Islet of Langerhans (tissue), 1 donor: ENCODE results near the gene RASSF3.
"Not testable (repeated sequence)": the region's sequence is repeated elsewhere in the genome, so short reads cannot be mapped to it uniquely, and the experiment has no call there.

ENCODE experiments used
- FAIRE-seq: peaks from one replicate; lab custom pipeline; 2011; peaks lifted over from hg19 to GRCh38; lab: Jason Lieb, UNC

RASSF3 gene

GRCh38 chr12:64610079-64610659, at the start of gene RASSF3:
Gene RASSF3 (plus strand): TSS chr12:64610495. CDS start chr12:64610633, 138 bp downstream.
- FAIRE-seq = no peak

GRCh38 chr12:64561302-64562136, 48.8 kb upstream of the RASSF3 start:
- no peak for FAIRE-seq

- FAIRE-seq = no peak
These were observed 44.2 kb upstream of the RASSF3 start for GRCh38 chr12:64566122-64566521.

GRCh38 chr12:64566831-64567517, 43.3 kb upstream of the RASSF3 start:
- FAIRE-seq = no peak

- no peak for FAIRE-seq
These were observed 42.7 kb upstream of the RASSF3 start for GRCh38 chr12:64567570-64567969.

GRCh38 chr12:64568298-64568697, 42.0 kb upstream of the RASSF3 start:
- FAIRE-seq = no peak

- no peak for FAIRE-seq
These were observed 40.2 kb upstream of the RASSF3 start for GRCh38 chr12:64569923-64570691.

- FAIRE-seq = no peak
These were observed 38.9 kb upstream of the RASSF3 start for GRCh38 chr12:64571411-64571810.

- no peak for FAIRE-seq
These were observed 38.1 kb upstream of the RASSF3 start for GRCh38 chr12:64572241-64572640.

- no peak for FAIRE-seq
These were observed 35.5 kb upstream of the RASSF3 start for GRCh38 chr12:64574837-64575236.

- FAIRE-seq = no peak
These were observed 33.2 kb upstream of the RASSF3 start for GRCh38 chr12:64577046-64577445.

- no peak for FAIRE-seq
These were observed 31.7 kb upstream of the RASSF3 start for GRCh38 chr12:64578566-64578965.

GRCh38 chr12:64580681-64581080, 29.6 kb upstream of the RASSF3 start:
- no peak for FAIRE-seq

GRCh38 chr12:64582114-64582513, 28.2 kb upstream of the RASSF3 start:
- FAIRE-seq = no peak

GRCh38 chr12:64582862-64583261, 27.4 kb upstream of the RASSF3 start:
- no peak for FAIRE-seq

GRCh38 chr12:64583395-64583770, 26.9 kb upstream of the RASSF3 start:
- not testable (repeated sequence) for FAIRE-seq

GRCh38 chr12:64583771-64584421, 26.4 kb upstream of the RASSF3 start:
- no peak for FAIRE-seq

- FAIRE-seq = no peak
These were observed 25.2 kb upstream of the RASSF3 start for GRCh38 chr12:64585104-64585503.

- no peak for FAIRE-seq
These were observed 22.8 kb upstream of the RASSF3 start for GRCh38 chr12:64587447-64587846.

- no peak for FAIRE-seq
These were observed 20.1 kb upstream of the RASSF3 start for GRCh38 chr12:64590183-64590582.

GRCh38 chr12:64595863-64596793, 14.2 kb upstream of the RASSF3 start:
- no peak for FAIRE-seq
